T47D (cell line): ENCODE results near the gene HSD17B11.
"Not testable (repeated sequence)": the region's sequence is repeated elsewhere in the genome, so short reads cannot be mapped to it uniquely, and the experiment has no call there.

ENCODE experiments used
- DNase-seq, 2 experiments: peaks; one replicate each; pipeline versions ENCODE4 v3.0.0 to v3.0.0-alpha.2; 2011 to 2012; ENCODE audit warnings: low read depth in 1 of 2, low spot score in 1 of 2
- JUND ChIP-seq: IDR thresholded peaks from 2 replicates; pipeline ENCODE4 v1.6.1; 2012; ENCODE audit warnings: low read depth
- in situ Hi-C: cut with HindIII; loops from 2 replicates; pipeline ENCODE4 v1.10.0; 2016; ENCODE audit warnings: low sequenced_read_pairs, low pct_unique_long_range_greater_than_20kb

The HSD17B11 gene

GRCh38 chr4:87392183-87392582 lies 1.2 kb upstream of the HSD17B11 start:
- no peak for TF ChIP-seq JUND
- in situ Hi-C loops, result no loop called here
- DNase-seq, result no peak

GRCh38 chr4:87391576-87392054 lies 627 bp upstream of the HSD17B11 start:
- in situ Hi-C loops, result no loop called here
- no peak for TF ChIP-seq JUND

GRCh38 chr4:87390551-87390890 lies 467 bp downstream of the HSD17B11 start:
- TF ChIP-seq JUND, result no peak
- no peak for DNase-seq

More at GRCh38 chr4:87391576-87392054, 627 bp upstream of the HSD17B11 start:
- no peak for DNase-seq

GRCh38 chr4:87390055-87390454 lies 933 bp downstream of the HSD17B11 start:
- in situ Hi-C loops, DNase-seq: not testable (repeated sequence)

More at GRCh38 chr4:87390551-87390890, 467 bp downstream of the HSD17B11 start:
- in situ Hi-C loops, result no loop called here

- no peak for DNase-seq
- in situ Hi-C loops, result no loop called here
- TF ChIP-seq JUND, result no peak
These were observed 2.1 kb downstream of the HSD17B11 start for GRCh38 chr4:87388901-87389300.

- TF ChIP-seq JUND, result no peak
- DNase-seq, result no peak
- in situ Hi-C loops, result no loop called here
These were observed 3.8 kb downstream of the HSD17B11 start for GRCh38 chr4:87387237-87387636.

- DNase-seq, in situ Hi-C loops: not testable (repeated sequence)
These were observed 6.4 kb downstream of the HSD17B11 start for GRCh38 chr4:87384466-87385132.

- TF ChIP-seq JUND, result no peak
- in situ Hi-C loops, result no loop called here
- DNase-seq, result no peak
These were observed 8.1 kb downstream of the HSD17B11 start for GRCh38 chr4:87382931-87383330.

- in situ Hi-C loops, result no loop called here
- no peak for TF ChIP-seq JUND
- DNase-seq, result no peak
These were observed 8.9 kb downstream of the HSD17B11 start for GRCh38 chr4:87382116-87382515.

- no peak for DNase-seq
- in situ Hi-C loops, result no loop called here
- TF ChIP-seq JUND, result no peak
These were observed 13.2 kb downstream of the HSD17B11 start for GRCh38 chr4:87377816-87378215.

GRCh38 chr4:87375719-87376291 lies 15.2 kb downstream of the HSD17B11 start:
- in situ Hi-C loops, result no loop called here
- peak in 1 of 2 experiments; percentile 62 for DNase-seq
- no peak for TF ChIP-seq JUND

- DNase-seq, result no peak
- TF ChIP-seq JUND, result no peak
- in situ Hi-C loops, result no loop called here
These were observed 20.9 kb downstream of the HSD17B11 start for GRCh38 chr4:87370068-87370467.

- TF ChIP-seq JUND, result no peak
- DNase-seq, result no peak
- in situ Hi-C loops, result no loop called here
These were observed 24.3 kb downstream of the HSD17B11 start for GRCh38 chr4:87366521-87367162.
